H9 (cell line): ENCODE results near the gene ZNF718. TPM values are rescaled to one million over a fixed set of nuclear protein-coding genes. Genes with fewer than 3 reads are reported as not detected.

Experiments used
- total RNA-seq: library from RNA; stranded (reverse); gene quantifications from 2 replicates; pipeline ENCODE4 v1.2.1, GENCODE V29; 2021

Gene ZNF718
- total RNA-seq, 1 experiment from 2014 or later, result 12.5 TPM

Other genes starting within 250 kb of the ZNF718 start
- 11.3 and 12.5 TPM in 2 replicates for gene ZNF595, start 71.2 kb upstream of the ZNF718 start, total RNA-seq
- gene ZNF732, start 181.0 kb downstream of the ZNF718 start, total RNA-seq, result 13.4 and 13.6 TPM in 2 replicates
- 38.0 and 42.1 TPM in 2 replicates for gene ZNF141, start 213.3 kb downstream of the ZNF718 start, total RNA-seq